Osteoblast (primary cell): ENCODE measurements around the gene SBNO2. TPM values are rescaled to one million over a fixed set of nuclear protein-coding genes. Genes with fewer than 3 reads are reported as not detected.

Source experiments
- DNase-seq: peaks from one replicate; pipeline ENCODE4 v3.0.0; 2011; ENCODE audit warnings: low spot score, mixed read lengths; ENCODE audit not compliant: insufficient read length; ENCODE audit errors: missing footprints
- H2AFZ ChIP-seq: 2 replicates; pipeline ENCODE4 v1.6.0; 2011; ENCODE audit warnings: mild to moderate bottlenecking, low read length
- H3K27ac ChIP-seq: 2 replicates; pipeline ENCODE4 v1.5.1; 2011; ENCODE audit warnings: mild to moderate bottlenecking, low read depth, low read length, moderate library complexity
- H3K27me3 ChIP-seq: 2 replicates; pipeline ENCODE4 v1.6.0; 2012; ENCODE audit warnings: mild to moderate bottlenecking, control low read depth, inconsistent platforms, low read length, moderate library complexity; ENCODE audit not compliant: insufficient read depth
- H3K36me3 ChIP-seq: 2 replicates; pipeline ENCODE4 v1.5.1; 2011; ENCODE audit warnings: mild to moderate bottlenecking, low read length, control low read depth, moderate library complexity; ENCODE audit not compliant: insufficient read depth
- H3K4me1 ChIP-seq: 2 replicates; pipeline ENCODE4 v1.5.1; 2011; ENCODE audit warnings: mild to moderate bottlenecking, low read length, control low read depth, moderate library complexity; ENCODE audit not compliant: insufficient read depth
- H3K4me2 ChIP-seq: 2 replicates; pipeline ENCODE4 v1.6.0; 2011; ENCODE audit warnings: mild to moderate bottlenecking, low read length; ENCODE audit not compliant: insufficient read depth
- H3K4me3 ChIP-seq: fragments of 200-600 bp; sonication (generic); 3 replicates; pipeline ENCODE4 v1.5.1; 2012; ENCODE audit warnings: mild to moderate bottlenecking, low read length, inconsistent platforms; ENCODE audit not compliant: insufficient read depth
- H3K79me2 ChIP-seq: 2 replicates; pipeline ENCODE4 v1.6.0; 2012; ENCODE audit warnings: mild to moderate bottlenecking, low read length, control low read depth, inconsistent platforms; ENCODE audit not compliant: insufficient read depth
- H3K9me3 ChIP-seq: 2 replicates; pipeline ENCODE4 v1.5.1; 2011; ENCODE audit warnings: low read depth, low read length, control low read depth
- H4K20me1 ChIP-seq: 2 replicates; pipeline ENCODE4 v1.6.0; 2012; ENCODE audit warnings: mild to moderate bottlenecking, low read length, control low read depth; ENCODE audit not compliant: insufficient read depth
- CTCF ChIP-seq: IDR thresholded peaks from 2 replicates; pipeline ENCODE4 v1.5.1; 2011; ENCODE audit warnings: mild to moderate bottlenecking, low read depth, low read length, moderate library complexity; ENCODE audit errors: extremely low read depth
- total RNA-seq: library from RNA; depleted of rRNA; stranded (reverse); fragments of >200 nt; gene quantifications from 2 replicates; pipeline ENCODE4 v1.2.3, GENCODE V29; 2012

SBNO2 gene
- total RNA-seq, 1 donor: 69.1 TPM

GRCh38 chr19:1166872-1167573, 7.0 kb downstream of the SBNO2 start:
- peaks cover 5% of the 10 kb centered on the region for H3K36me3 ChIP-seq
- peaks cover 35% of the 10 kb centered on the region for H3K4me1 ChIP-seq
- no peak for TF ChIP-seq CTCF
- peak overlapping the region; percentile 61 for H3K27ac ChIP-seq
- H3K79me2 ChIP-seq: peaks cover 90% of the 10 kb centered on the region
- peaks cover 48% of the 10 kb centered on the region for H4K20me1 ChIP-seq
- DNase-seq: no peak
- H2AFZ ChIP-seq: no peak overlapping the region
- no peaks in the 10 kb centered on the region for H3K9me3 ChIP-seq
- H3K4me3 ChIP-seq: no peak overlapping the region
- no peaks in the 10 kb centered on the region for H3K27me3 ChIP-seq
- H3K4me2 ChIP-seq: peak overlapping the region; percentile 3

GRCh38 chr19:1164684-1165531, 9.2 kb downstream of the SBNO2 start:
- H2AFZ ChIP-seq: no peak overlapping the region
- DNase-seq: no peak
- peaks cover 27% of the 10 kb centered on the region for H3K4me1 ChIP-seq
- TF ChIP-seq CTCF: no peak
- H3K27me3 ChIP-seq: no peaks in the 10 kb centered on the region
- peaks cover 84% of the 10 kb centered on the region for H3K79me2 ChIP-seq
- no peak overlapping the region for H3K4me3 ChIP-seq
- peaks cover 5% of the 10 kb centered on the region for H3K36me3 ChIP-seq
- H3K4me2 ChIP-seq: no peak overlapping the region
- H3K27ac ChIP-seq: peak overlapping the region; percentile 33
- H4K20me1 ChIP-seq: peaks cover 35% of the 10 kb centered on the region
- H3K9me3 ChIP-seq: no peaks in the 10 kb centered on the region

- peaks cover 30% of the 10 kb centered on the region for H4K20me1 ChIP-seq
These were observed 10.0 kb downstream of the SBNO2 start for GRCh38 chr19:1163934-1164683.

More at GRCh38 chr19:1163934-1164683, 10.0 kb downstream of the SBNO2 start:
- peaks cover 5% of the 10 kb centered on the region for H3K36me3 ChIP-seq
- no peaks in the 10 kb centered on the region for H3K9me3 ChIP-seq
- no peak overlapping the region for H3K27ac ChIP-seq
- no peak overlapping the region for H3K4me2 ChIP-seq
- H3K4me3 ChIP-seq: no peak overlapping the region
- peaks cover 81% of the 10 kb centered on the region for H3K79me2 ChIP-seq
- H3K4me1 ChIP-seq: peaks cover 20% of the 10 kb centered on the region
- no peak overlapping the region for H2AFZ ChIP-seq
- no peak for DNase-seq
- no peaks in the 10 kb centered on the region for H3K27me3 ChIP-seq
- no peak for TF ChIP-seq CTCF
